Measurements from ENCODE around the gene NR2E3.
"Not testable (repeated sequence)": the region's sequence is repeated elsewhere in the genome, so short reads cannot be mapped to it uniquely, and the experiment has no call there.

Gene NR2E3

DNA sequence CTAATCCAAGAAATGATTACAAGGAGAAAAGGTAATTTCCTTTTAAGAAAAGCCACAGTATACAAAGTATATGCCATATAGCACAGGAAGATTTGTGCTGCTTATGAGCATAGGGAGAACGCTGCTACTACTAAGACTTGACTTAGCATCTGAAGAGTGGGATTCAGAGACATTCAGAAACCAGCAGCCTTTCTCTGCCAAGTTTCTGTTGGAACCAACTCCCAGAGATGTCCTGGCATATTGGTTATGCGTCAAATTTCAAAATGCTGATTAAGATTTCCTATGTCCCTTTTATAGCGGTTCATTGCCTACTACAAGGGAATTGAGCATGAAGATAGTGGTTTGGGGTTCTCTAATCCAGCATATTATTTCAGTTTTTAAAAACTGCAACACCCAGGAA is 4.9 kb downstream of the NR2E3 start:
- DNase-seq (ENCODE audit: low read depth), result no peak

DNA sequence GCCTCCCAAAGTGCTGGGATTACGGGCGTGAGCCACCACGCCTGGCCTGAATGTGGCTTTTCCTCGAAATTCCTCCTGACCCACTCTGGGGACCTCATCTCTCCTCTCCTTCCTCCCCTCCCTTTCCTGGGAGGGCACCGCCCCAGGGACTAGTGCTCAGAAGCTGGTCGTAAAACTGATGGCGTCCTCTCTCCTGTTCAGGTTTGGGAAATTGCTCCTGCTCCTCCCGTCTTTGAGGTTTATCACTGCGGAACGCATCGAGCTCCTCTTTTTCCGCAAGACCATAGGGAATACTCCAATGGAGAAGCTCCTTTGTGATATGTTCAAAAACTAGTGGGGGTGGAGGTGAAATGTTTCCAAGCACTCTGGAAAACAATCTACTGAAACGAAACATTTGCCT is 7.0 kb downstream of the NR2E3 start:
- DNase-seq (ENCODE audit: low read depth), result no peak

DNA sequence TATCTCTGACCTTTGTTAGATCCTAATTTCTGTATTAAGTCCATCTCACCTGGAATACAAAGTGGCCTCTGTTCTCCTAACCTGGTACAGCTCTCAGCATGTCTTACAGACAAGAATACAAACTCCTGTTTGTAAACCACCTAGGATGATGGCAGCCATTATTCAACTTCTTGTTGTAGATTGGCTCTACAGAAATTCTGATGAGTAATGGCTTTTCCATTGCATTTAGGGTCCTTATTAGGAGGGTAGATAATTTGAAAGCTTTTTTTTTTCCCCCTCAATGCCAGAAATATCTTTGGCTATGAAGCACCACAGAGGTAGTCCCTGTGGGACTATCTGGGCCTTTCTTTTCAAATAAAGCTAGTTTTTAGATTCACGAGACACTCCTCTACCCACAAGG is 9.8 kb downstream of the NR2E3 start:
- no peak for DNase-seq (ENCODE audit: low read depth)

DNA sequence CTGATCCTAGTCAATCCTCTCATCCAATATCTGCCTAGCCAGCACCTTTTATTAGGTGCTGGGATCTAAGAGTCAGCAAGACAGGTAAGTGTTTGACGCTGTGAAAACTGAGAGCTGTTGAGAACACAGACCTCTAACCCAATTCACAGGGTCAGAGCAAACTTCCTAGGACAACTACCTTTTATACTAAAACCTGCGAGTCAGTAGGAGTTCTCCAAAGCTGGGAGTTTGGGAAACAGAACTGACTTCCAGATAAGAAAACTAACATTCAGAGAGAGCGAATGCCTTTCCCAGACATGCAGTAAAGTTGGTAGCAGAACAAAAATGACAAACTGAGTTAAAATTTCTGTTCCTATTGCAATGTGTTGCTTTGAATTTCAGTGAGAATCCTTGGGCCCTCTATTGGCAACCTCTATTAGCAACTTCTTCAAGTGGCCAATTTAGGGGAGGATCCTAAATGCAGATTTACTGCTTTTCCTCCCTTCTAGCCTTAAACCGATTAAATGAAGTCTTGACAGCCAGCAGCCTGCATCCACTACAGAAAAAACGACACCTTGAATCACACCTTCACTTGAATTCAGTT is 11.3 kb downstream of the NR2E3 start:
- DNase-seq (ENCODE audit: low read depth), result no peak

DNA sequence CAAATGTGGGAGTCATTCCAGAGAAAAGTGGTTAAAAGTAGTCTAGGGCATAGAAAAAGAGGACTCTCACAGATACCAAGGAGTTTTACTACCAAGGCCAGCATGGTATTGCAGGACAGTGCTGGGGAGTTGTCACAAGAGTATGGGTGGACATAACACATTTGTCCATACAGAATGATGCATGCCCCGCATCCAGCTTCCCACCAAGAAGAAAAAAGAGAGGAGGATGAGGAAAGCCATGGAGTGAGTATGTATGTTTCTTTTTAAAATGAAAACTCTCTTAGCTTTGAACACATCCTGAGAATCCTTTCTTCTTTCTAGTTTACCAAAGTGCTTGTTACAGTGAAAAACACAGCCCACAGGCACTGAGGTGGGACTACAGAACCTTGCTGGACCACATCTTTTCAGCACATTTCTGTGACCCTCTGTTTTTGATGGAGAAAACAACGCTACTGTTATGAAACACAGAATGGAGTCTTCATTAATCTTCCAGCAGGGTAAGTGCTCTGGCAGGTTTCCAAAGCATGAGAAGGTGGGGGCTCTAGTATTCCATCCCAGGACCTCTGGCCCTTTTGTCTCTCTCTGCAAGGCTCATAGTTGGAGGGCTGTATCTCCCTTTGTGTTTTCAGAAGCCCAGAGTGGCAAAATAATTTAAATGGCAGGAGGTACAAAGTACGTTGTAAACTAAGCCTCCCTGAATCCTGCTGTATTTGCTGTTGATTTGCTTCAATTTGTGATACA is 12.7 kb downstream of the NR2E3 start:
- DNase-seq (ENCODE audit: low read depth), result no peak

DNA sequence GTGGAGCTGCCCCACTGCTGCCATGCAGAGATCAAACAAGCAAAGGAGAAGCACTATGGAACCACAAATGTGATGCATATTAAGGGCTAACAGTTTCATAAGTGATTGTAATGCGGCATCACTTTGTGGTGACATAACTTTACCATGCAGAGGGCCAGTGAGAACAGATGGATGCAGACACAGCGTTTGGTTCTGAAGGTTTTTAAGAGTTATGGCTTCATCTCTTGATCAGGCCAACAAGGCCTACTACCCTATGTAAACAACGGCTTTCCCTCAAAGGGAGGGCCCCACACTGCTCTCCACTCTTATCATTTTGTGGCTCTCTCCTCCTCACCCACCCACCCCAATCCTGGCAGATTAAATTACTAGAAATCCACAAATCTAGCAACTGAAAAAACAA is 13.4 kb downstream of the NR2E3 start:
- no peak for DNase-seq (ENCODE audit: low read depth)

DNA sequence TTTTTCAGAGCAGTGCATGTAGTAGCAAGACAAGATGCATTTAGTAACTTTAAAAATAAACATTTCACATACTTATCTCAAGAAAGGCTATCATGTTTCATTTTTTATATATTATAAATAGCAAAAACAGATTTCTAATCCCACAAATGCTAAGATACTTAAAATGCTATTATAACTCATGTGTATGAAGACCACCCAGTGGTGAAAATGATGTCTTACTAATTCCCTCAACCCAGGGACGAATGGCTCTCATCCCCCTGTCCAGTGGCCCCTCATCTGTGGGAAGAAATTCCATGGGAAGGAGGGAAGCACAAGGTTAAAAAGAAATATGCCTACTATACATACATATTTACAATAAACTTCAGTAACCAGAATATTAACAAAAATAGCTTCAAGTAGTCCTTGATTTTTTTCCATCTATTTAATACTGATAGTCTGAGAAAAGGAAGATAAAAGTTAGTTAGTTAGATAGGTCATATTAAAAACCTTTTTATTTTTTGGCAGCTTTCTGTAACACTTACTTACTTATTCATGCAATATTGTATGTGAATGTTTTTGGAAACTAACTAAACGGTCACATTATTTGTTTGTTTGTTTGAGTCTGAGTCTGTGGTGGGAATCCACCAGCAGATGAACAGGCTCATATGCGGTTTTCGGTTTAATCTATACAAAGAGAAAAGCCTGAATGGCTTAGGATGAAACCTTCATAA is 14.8 kb downstream of the NR2E3 start:
- no peak for DNase-seq (ENCODE audit: low read depth)

DNA sequence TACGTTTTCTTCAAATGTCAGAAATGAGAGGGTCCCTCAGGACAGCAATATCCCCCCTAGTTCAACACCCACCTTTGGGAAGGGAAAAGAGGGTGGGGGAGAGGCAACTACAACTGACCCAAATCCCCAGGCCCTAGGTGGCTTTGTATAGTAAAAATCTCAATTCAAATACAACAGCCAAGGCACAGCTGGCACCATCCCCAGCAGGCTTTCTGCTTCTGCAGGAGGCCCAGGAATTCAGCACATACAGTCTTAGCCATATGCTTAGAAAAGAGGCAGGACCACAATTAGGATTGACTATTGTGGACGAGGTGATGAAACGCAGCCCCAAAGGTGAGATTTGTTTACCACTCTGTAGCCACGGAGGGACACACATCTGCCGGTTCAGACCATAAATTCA is 15.8 kb downstream of the NR2E3 start:
- no peak for DNase-seq (ENCODE audit: low read depth)

DNA sequence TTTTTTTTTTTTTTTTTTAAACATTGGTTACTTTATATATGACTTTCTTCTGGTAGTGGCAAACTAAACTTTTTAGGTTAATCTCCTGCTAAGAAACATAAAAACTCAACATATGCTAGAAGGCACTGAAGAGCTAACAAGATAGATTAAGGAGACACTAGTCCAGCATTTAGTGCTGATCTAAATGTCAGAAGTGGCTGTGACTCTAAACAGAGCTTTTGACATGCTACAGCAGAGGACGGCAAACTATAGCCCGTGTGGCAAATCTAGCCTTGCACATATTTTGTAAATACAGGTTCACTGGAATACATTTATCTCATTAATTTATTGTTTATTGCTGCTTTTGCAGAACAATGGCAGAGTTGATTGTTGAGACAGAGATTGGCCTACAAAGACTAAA is 20.6 kb downstream of the NR2E3 start:
- no peak for DNase-seq (ENCODE audit: low read depth)

DNA sequence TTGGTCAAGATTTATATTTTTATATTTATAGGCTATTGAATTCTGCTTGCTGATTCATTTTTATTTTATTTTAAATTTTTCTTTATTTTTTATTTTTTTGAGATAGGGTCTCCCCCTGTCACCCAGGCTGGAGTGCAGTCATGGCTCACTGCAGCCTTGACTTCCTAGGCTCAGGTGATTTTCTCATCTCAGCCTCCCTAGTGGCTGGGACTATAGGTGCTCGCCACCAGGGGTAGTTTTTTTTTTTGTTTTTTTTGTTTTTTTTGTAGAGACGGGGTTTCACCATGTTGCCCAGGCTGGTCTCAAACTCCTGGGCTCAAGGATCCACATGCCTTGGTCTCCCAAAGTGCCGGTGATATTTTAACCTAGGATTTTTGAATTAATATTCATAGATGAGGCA is 31.2 kb downstream of the NR2E3 start:
- no peak for DNase-seq (ENCODE audit: low read depth)

DNA sequence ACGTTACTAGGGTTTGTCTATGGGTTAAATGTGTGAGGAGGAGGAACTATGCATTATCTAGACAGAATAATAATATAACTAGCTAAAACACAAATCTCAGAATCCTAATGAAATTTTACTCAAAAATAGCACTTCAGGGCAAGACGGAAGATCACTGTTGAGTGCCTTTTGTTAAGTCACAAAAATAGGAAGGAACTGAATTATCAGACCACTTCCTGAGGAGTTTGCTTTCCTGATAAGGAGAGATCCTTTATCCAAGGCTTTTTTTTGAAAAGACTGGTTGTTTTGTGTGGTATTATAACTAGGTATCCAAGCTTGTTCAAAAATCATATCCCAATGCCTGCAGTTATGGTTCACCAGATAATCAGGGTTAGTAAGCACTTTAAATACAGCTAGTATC is 34.6 kb downstream of the NR2E3 start:
- DNase-seq (ENCODE audit: low read depth), result no peak

DNA sequence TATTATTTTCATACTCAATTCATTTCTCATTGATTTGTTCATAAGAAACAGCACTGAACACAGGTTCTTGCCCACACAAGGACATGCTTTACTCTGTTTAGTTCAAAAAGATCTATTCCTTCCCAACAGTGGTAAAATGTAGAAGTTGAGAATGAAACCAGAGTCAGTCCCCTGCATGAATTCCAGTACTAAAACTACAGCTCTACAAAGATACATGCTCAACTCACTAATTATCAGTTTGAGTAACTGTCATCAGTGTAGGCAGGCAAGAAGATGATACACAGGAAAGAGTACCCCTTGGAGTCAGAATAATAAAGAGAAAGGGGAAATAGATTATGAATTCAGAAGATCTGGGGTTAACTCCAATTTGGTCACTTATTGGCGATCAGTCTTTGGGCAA is 43.2 kb downstream of the NR2E3 start:
- no peak for DNase-seq (ENCODE audit: low read depth)

DNA sequence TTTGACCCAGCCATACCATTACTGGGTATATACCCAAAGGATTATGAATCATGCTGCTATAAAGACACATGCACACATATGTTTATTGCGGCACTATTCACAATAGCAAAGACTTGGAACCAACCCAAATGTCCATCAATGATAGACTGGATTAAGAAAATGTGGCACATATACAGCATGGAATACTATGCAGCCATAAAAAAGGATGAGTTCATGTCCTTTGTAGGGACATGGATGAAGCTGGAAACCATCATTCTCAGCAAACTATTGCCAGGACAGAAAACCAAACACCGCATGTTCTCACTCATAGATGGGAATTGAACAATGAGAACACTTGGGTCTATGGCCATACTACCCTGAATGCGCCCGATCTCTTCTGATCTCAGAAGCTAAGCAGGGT is 47.9 kb downstream of the NR2E3 start:
- not testable (repeated sequence) for DNase-seq (ENCODE audit: low read depth)
